ENCODE results near the gene CHST11.

DNA sequence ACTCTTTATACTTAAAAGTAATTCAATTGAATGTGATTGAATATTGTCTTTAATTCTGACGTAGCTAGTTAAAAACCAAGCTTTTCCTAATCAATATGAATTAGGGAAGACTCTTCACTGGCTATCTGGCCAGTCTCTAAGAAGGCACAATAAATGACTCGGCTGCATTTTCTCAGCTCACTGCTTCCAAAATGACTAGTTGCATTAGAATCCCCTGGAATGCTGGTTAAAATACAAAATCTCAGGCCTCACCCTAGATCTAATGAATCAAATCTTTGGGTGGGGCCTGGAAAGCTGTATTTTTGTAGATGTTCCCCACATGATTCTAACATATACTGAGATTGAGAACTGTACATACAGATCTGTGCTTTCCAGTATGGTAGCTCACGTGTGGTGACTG lies 242.1 kb downstream of the CHST11 start:
- TF ChIP-seq POLR2A (IDR thresholded peaks at IDR 0.05; ENCODE audit: low read depth, low read length) (no peak), RFX5 (IDR thresholded peaks at IDR 0.05; ENCODE audit: low read depth, low read length) (no peak), CEBPB (IDR thresholded peaks at IDR 0.05; ENCODE audit: low read depth, low read length) (no peak), NFE2L2 (IDR thresholded peaks at IDR 0.05; ENCODE audit: low read depth, low read length) (no peak), BHLHE40 (IDR thresholded peaks at IDR 0.05; ENCODE audit: low read depth, low read length) (no peak), RCOR1 (IDR thresholded peaks at IDR 0.05; ENCODE audit: insufficient replicate concordance, low read length) (no peak), SMC3 (IDR thresholded peaks at IDR 0.05; ENCODE audit: low read depth, low read length) (no peak), MXI1 (IDR thresholded peaks at IDR 0.05; ENCODE audit: borderline replicate concordance, low read depth, low read length) (no peak), CHD1 (IDR thresholded peaks at IDR 0.05; ENCODE audit: low read depth, low read length) (no peak), FOS (IDR thresholded peaks at IDR 0.05; ENCODE audit: low read depth, low read length) (no peak)
- TF ChIP-seq, protein P1, sequence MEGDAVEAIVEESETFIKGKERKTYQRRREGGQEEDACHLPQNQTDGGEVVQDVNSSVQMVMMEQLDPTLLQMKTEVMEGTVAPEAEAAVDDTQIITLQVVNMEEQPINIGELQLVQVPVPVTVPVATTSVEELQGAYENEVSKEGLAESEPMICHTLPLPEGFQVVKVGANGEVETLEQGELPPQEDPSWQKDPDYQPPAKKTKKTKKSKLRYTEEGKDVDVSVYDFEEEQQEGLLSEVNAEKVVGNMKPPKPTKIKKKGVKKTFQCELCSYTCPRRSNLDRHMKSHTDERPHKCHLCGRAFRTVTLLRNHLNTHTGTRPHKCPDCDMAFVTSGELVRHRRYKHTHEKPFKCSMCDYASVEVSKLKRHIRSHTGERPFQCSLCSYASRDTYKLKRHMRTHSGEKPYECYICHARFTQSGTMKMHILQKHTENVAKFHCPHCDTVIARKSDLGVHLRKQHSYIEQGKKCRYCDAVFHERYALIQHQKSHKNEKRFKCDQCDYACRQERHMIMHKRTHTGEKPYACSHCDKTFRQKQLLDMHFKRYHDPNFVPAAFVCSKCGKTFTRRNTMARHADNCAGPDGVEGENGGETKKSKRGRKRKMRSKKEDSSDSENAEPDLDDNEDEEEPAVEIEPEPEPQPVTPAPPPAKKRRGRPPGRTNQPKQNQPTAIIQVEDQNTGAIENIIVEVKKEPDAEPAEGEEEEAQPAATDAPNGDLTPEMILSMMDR (conservative IDR thresholded peaks at IDR 0.05; ENCODE audit: low read depth, low read length), result no peak
- TF ChIP-seq, protein P2, sequence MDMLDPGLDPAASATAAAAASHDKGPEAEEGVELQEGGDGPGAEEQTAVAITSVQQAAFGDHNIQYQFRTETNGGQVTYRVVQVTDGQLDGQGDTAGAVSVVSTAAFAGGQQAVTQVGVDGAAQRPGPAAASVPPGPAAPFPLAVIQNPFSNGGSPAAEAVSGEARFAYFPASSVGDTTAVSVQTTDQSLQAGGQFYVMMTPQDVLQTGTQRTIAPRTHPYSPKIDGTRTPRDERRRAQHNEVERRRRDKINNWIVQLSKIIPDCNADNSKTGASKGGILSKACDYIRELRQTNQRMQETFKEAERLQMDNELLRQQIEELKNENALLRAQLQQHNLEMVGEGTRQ (IDR thresholded peaks at IDR 0.05; ENCODE audit: low read depth, low read length), result no peak
- TF ChIP-seq, protein P3, sequence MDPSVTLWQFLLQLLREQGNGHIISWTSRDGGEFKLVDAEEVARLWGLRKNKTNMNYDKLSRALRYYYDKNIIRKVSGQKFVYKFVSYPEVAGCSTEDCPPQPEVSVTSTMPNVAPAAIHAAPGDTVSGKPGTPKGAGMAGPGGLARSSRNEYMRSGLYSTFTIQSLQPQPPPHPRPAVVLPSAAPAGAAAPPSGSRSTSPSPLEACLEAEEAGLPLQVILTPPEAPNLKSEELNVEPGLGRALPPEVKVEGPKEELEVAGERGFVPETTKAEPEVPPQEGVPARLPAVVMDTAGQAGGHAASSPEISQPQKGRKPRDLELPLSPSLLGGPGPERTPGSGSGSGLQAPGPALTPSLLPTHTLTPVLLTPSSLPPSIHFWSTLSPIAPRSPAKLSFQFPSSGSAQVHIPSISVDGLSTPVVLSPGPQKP (IDR thresholded peaks at IDR 0.05; ENCODE audit: borderline replicate concordance, low read depth, low read length), result no peak
